Limb (tissue), 2 donors: ENCODE data around the gene ASB12.

Experiments
- DNase-seq, 2 donors: peaks; one replicate each; pipeline ENCODE4 v3.0.0-alpha.2; 2016; ENCODE audit errors: extremely low spot score in 2 of 2

The ASB12 gene

GRCh38 chrX:64186974-64187761 lies 43.2 kb downstream of the ASB12 start:
- no peak for DNase-seq

GRCh38 chrX:64184396-64184795 lies 46.0 kb downstream of the ASB12 start:
- DNase-seq: no peak

GRCh38 chrX:64182208-64182607 lies 48.2 kb downstream of the ASB12 start:
- no peak for DNase-seq

GRCh38 chrX:64176876-64177275 lies 53.5 kb downstream of the ASB12 start:
- no peak for DNase-seq
